Measurements from ENCODE around the gene SPTBN1.

DNA sequence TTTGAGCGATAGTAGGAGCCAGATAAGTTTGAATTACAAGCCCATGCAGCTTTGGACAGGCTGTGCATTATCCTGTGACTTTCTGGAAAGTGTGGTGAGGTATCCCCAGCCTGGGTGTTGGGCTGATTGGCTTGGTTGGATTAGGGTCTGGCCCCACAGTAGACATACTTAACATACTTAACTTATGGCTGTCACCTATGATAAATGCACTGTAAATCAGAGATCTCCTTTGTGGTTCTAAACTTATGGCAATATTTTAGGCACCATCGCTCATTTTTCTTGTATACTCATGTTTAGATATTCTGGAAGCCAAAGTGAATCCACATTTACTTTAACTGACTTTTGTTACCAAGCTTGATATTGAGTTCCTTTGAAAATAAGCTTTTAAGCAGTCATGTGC lies 54.8 kb downstream of the SPTBN1 start:
- TF ChIP-seq, protein P1, sequence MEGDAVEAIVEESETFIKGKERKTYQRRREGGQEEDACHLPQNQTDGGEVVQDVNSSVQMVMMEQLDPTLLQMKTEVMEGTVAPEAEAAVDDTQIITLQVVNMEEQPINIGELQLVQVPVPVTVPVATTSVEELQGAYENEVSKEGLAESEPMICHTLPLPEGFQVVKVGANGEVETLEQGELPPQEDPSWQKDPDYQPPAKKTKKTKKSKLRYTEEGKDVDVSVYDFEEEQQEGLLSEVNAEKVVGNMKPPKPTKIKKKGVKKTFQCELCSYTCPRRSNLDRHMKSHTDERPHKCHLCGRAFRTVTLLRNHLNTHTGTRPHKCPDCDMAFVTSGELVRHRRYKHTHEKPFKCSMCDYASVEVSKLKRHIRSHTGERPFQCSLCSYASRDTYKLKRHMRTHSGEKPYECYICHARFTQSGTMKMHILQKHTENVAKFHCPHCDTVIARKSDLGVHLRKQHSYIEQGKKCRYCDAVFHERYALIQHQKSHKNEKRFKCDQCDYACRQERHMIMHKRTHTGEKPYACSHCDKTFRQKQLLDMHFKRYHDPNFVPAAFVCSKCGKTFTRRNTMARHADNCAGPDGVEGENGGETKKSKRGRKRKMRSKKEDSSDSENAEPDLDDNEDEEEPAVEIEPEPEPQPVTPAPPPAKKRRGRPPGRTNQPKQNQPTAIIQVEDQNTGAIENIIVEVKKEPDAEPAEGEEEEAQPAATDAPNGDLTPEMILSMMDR (IDR thresholded peaks at IDR 0.05) = no peak
- no peak for TF ChIP-seq POLR2A (IDR thresholded peaks at IDR 0.05)
